Tibial nerve (tissue), 4 donors: ENCODE results near the gene CAMTA1.

ENCODE experiments used
- CTCF ChIP-seq, 5 experiments: fragments of 200-600 bp in 3 of 5; fragments of 450-650 bp in 2 of 5; sonication (generic) in 3 of 5; IDR thresholded peaks; one replicate each; pipeline ENCODE4 v1.5.1; 2016 to 2019; ENCODE audit warnings: antibody characterized with exemption in 5 of 5, mild to moderate bottlenecking in 3 of 5, moderate library complexity in 2 of 5
- EP300 ChIP-seq, 2 donors: sonication (generic); formaldehyde crosslinking; IDR thresholded peaks; one replicate each; pipeline ENCODE4 v1.6.1; 2017; ENCODE audit warnings: antibody characterized with exemption in 2 of 2, mild to moderate bottlenecking in 1 of 2

GRCh38 chr1:6802454-6802853, 17.2 kb downstream of the CAMTA1 start:
- TF ChIP-seq CTCF (IDR thresholded peaks at IDR 0.05) (no peak), EP300 (IDR thresholded peaks at IDR 0.05) (no peak)
